HG03095 (cell line): ENCODE measurements around the gene DTWD2.
"Not testable (repeated sequence)": the region's sequence is repeated elsewhere in the genome, so short reads cannot be mapped to it uniquely, and the experiment has no call there.

Experiments
- ATAC-seq: cut with Tn5 transposase; IDR thresholded peaks from one replicate; pipeline ENCODE4 v1.9.1; 2021; ENCODE audit warnings: moderate library complexity; ENCODE audit not compliant: unreplicated experiment

The DTWD2 gene

DNA sequence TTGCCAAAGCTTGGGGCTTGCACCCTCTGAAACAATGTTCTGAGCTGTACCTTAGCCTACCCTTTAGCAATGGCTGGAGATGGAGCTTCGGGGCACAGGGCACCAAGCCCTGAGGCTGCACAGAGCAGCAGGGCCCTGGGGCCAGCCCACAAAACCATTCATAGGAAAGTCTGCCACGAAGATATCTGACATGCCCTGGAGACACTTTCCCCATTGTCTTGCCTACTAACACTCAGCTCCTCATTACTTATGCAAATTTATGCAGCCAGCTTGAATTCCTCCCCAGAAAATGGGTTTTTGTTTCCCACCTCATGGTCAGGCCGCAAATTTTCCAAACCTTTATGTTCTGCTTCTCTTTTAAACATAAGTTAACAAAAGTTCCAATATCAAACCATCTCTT lies 105.7 kb downstream of the DTWD2 start:
- no peak for ATAC-seq

DNA sequence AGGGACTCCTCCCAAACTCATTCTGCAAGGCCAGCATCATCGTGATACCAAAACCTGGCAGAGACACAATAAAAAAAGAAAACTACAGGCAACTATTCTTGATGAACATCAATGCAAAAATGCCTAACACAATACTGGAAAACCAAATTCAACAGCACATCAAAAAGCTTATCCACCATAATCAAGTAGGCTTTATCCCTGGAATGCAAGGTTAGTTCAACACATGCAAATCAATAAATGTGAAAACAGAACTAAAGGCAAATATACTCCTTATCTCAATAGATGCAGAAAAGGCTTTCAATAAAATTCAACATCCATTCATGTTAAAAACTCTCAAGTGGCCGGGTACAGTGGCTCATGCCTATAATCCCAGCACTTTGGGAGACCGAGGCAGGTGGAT lies 111.5 kb downstream of the DTWD2 start:
- not testable (repeated sequence) for ATAC-seq

DNA sequence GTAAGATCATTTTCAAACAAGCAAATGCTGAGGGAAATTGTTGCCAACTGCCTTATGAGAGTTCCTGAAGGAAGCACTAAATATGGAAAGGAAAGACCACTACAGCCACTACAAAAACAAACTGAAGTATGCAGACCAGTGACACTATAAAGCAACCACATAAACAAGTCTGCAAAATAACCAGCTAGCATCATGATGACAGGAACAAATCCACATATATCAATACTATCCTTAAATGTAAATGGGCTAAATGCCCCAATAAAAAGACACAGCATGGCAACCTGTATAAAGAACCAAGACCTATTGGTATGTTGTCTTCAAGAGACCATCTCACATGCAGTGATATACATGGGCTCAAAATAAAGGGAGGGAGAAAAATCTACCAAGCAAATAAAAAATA lies 113.2 kb downstream of the DTWD2 start:
- no peak for ATAC-seq

GRCh38 chr5:118873417-118873816 lies 114.9 kb downstream of the DTWD2 start:
- ATAC-seq, result no peak

GRCh38 chr5:118863345-118863744 lies 125.0 kb downstream of the DTWD2 start:
- ATAC-seq, result no peak

GRCh38 chr5:118862596-118862995 lies 125.8 kb downstream of the DTWD2 start:
- no peak for ATAC-seq

DNA sequence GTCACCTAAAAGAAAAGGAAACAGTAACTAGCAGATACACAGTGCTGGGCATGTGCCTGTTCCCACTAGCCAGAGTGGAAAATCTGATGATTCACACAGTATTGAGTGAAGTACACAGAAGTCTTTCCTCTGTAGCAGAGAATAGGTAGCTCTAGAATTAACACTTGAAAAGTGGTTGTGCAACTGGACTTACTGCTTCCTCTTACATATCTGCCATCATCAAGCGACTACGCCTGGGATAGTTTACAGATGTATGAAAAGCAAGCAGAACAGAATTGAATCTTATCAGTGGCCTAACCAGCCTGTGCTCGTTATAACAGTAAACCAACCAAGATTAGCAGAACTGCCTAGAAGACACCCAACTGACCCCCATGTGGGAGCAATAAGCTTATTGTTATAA lies 130.6 kb downstream of the DTWD2 start:
- ATAC-seq, result no peak

DNA sequence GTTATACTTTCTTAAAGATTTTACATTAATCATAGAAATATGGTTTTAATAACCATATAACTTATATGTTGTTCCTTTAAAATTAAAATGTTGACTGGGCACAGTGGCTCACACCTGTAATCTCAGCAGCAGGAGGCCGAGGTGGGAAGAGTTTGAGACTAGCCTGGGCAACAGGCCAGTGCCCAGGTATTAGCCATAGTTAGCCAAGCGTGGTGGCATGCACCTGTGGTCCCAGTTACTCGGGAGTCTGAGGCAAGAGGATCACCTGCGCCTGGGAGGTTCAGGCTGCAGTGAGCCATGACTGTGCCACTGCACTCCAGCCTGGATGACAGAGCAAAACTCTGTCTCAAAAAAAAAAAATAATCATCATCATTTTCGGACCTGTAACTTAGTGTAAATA lies 133.5 kb downstream of the DTWD2 start:
- ATAC-seq, result no peak

DNA sequence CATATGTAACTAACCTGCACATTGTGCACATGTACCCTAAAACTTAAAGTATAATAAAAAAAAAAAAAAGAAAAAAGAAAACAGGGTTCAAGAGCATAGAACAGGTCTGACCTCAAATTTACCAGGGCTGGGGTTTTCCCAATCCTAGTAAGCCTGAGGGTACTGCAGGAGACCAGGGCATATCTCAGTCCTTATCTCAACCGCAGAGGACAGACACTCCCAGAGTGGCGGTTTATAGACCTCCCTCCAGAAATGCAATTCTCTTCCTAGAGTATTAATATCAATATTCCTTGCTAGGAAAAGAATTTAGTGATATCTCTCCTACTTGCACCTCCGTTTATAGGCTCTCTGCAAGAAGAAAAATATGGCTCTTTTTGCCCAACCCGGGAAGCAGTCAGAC lies 136.6 kb downstream of the DTWD2 start:
- ATAC-seq, result not testable (repeated sequence)

- ATAC-seq, result not testable (repeated sequence)
Measured at GRCh38 chr5:118849507-118849906, 138.8 kb downstream of the DTWD2 start.

- ATAC-seq, result no peak
Measured at GRCh38 chr5:118844351-118844750, 144.0 kb downstream of the DTWD2 start.

DNA sequence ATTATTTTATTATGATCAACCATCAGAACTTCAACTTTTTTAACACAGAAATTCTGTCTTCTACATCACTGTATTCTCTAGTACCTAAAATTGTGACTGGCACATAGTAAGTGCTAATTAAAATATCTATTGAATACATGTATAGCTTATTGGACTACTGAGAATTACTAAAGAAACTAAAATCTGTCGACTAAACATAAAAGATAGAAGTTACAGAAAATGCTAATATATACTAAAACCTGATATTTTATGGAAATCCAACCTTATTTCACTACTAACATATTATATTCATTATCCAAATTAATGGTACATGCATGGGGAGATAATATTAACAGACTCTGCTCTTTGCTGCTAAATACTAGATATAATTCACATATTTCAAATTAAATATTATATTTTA lies 153.6 kb downstream of the DTWD2 start:
- no peak for ATAC-seq

DNA sequence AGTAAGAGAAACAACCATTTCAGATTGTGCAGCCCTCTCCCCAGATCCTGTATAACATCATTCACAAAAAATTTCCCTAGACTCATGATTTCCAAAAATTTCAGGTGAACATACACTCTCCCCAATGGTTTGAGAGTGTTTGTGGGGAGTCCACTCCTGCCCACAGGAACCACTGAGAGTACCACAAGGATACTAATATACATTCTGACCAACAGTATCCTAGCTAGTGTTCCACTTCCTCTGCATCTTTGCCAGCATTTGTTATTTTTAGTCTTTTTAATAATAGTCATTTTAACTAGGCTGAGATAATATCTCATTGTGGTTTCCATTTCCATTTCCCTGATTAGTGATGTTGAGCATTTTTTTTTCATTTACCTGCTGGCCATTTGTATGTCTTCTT lies 155.4 kb downstream of the DTWD2 start:
- no peak for ATAC-seq

- no peak for ATAC-seq
Measured at GRCh38 chr5:118825226-118825625, 163.1 kb downstream of the DTWD2 start.

- no peak for ATAC-seq
Measured at GRCh38 chr5:118818604-118819003, 169.7 kb downstream of the DTWD2 start.

GRCh38 chr5:118808441-118808840 lies 179.9 kb downstream of the DTWD2 start:
- ATAC-seq, result no peak

- no peak for ATAC-seq
Measured at GRCh38 chr5:118806571-118806970, 181.8 kb downstream of the DTWD2 start.

- ATAC-seq, result no peak
Measured at GRCh38 chr5:118802335-118802734, 186.0 kb downstream of the DTWD2 start.

- ATAC-seq, result no peak
Measured at GRCh38 chr5:118796081-118796480, 192.3 kb downstream of the DTWD2 start.

DNA sequence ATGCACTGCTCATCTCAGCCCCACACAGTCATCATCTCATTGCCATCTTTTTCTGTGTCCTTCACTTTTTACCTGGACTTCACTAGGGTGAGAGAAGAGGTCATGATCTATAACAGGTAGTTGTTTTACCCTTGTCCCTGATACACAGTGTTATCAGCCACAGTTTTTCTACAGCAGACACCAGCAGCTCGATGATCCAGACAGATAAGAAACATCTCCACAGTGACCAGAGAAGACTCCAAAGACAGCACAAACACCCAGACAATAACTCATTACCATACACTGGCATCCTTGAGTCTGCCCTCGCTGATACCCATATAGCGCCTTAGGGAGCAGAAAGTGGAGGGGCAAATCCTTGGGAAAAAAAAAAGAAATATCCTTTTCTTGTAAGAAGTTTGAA lies 194.1 kb downstream of the DTWD2 start:
- ATAC-seq, result no peak

DNA sequence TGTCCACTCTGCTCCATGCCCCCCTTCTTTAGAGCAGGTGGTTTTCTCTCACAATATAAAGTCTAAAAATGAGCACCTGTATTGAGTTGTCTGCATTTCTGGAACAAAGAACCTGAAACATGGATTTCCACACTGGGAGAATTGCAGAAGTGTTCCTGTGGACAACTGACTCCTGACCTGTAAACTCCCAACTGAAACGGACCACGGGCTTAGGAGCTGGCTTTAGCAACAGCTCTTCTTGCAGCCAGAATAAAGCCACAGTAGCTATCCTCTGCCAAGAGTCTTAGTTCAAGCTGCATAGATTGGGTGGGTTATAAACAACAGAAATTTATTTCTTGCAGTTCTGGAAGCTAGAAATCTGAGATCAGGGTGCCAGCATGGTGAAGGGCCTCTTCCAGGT lies 194.7 kb downstream of the DTWD2 start:
- ATAC-seq, result no peak

- no peak for ATAC-seq
Measured at GRCh38 chr5:118793091-118793490, 195.3 kb downstream of the DTWD2 start.

DNA sequence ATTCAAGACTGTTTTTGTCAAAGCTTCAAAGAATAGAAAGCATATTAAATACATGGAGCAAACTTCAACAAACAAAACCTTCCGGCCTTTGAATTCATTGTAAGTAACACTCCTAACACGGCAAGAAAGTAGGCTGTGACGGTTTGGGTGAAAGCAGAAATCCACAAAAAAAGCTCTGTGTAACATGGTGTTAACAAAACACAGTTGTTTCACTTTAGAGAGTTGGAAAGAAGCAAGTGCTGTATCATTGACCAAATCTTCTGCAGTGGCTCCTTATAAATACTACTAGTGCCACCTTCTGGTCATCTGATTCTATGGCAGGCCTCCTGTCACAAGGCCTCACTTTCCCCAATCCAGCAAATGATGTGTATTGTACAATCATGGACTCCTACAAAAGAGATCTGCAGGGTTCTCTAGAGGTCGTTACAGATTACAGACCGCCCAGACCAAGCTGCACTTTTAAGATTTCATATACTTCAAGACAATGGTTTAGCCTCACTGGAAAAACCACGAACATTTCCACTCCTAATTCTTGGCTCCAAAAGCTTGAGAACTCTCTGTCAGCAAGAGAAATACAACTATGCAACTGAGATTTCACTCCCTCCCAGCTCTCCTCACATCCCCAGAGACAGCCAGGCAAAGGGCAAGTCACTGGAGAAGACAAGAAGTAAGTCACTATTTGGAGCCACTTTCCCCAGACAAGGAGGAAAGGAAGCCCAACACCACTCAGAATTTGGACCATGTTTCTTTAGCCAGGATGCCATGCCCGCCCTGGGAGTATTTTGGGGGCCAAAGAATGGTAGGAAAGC lies 196.2 kb downstream of the DTWD2 start:
- ATAC-seq, result peak; percentile 94
